Lower lobe of right lung (tissue), 2 donors: Measurements from ENCODE around the gene GRM8. TPM values are rescaled to one million over a fixed set of nuclear protein-coding genes. Genes with fewer than 3 reads are reported as not detected.
A peak's percentile ranks its signal among the peaks of the same experiment; 100 is the strongest.

Source experiments
- ATAC-seq, 2 donors: fragments of 200-7000 bp; cut with Tn5 transposase; one replicate each; pipeline ENCODE4 v1.9.1; 2020 to 2022; ENCODE audit warnings: mild to moderate bottlenecking in 2 of 2, moderate library complexity in 2 of 2
- DNase-seq: peaks from one replicate; pipeline ENCODE4 v3.0.0-alpha.2; 2020
- H3K27ac ChIP-seq: fragments of 200-600 bp; one replicate; pipeline ENCODE4 v1.8.0; 2022
- H3K27me3 ChIP-seq: fragments of 200-600 bp; one replicate; pipeline ENCODE4 v1.8.0; 2022; ENCODE audit warnings: low read depth
- H3K36me3 ChIP-seq: fragments of 200-600 bp; one replicate; pipeline ENCODE4 v1.8.0; 2022; ENCODE audit warnings: mild to moderate bottlenecking
- H3K4me1 ChIP-seq: fragments of 200-600 bp; one replicate; pipeline ENCODE4 v1.8.0; 2022
- H3K4me3 ChIP-seq: fragments of 200-600 bp; one replicate; pipeline ENCODE4 v1.8.0; 2022; ENCODE audit warnings: mild to moderate bottlenecking
- H3K9me3 ChIP-seq: fragments of 200-600 bp; one replicate; pipeline ENCODE4 v1.8.0; 2022
- intact Hi-C: fragments of 100-400 bp; cut with DNase I; formaldehyde crosslinking; loops from one replicate; pipeline ENCODE4 v1.11.0; 2022
- total RNA-seq: library from RNA; stranded (reverse); fragmentation: NEBNext Ultra II Directional; extraction: Animal tissue kit (Norgen Biotek cat#: 25700); gene quantifications from one replicate; pipeline ENCODE4 v1.2.1, GENCODE V29; 2021
- TF ChIP-seq, protein P1 (sequence below): fragments of 200-600 bp; IDR thresholded peaks from one replicate; pipeline ENCODE4 v1.8.0; 2022; ENCODE audit warnings: antibody characterized with exemption, mild to moderate bottlenecking
- donor health status: DM: no; HTN: yes; CAD: no; lungs with severe emphysema.

Gene GRM8
- total RNA-seq, 1 donor from 2014 or later, result not detected

DNA sequence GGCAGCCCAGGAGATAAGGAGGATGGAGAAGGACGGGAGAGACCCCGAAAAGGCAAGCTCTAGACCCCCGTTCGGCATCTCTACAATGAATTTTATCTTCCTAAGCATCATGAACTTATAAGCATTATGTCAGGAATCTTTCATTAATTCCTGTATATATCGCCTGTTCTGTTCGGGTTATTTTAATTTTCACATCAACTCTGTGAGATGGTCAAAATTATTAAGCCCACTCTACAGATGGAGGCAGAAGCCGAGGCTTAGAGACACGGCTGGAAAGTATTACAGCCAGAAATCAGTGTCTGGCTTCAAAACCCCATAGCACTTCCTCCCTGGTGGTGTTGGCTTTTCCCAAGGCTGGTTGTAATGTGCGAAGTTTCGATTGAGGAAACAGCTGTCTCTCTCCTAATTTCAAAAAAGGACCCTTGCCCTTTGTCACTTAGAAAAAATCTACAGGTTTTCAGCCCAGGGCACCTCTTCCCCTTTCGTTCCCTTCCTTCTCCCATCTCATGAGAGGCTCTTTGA lies 1.5 kb upstream of the GRM8 start:
- ATAC-seq, result no peak
- H3K9me3 ChIP-seq, result no peaks in the 10 kb centered on the region
- H3K27ac ChIP-seq, result no peak overlapping the region
- H3K36me3 ChIP-seq, result no peaks in the 10 kb centered on the region
- peaks cover 27% of the 10 kb centered on the region for H3K4me1 ChIP-seq
- TF ChIP-seq, protein P1, sequence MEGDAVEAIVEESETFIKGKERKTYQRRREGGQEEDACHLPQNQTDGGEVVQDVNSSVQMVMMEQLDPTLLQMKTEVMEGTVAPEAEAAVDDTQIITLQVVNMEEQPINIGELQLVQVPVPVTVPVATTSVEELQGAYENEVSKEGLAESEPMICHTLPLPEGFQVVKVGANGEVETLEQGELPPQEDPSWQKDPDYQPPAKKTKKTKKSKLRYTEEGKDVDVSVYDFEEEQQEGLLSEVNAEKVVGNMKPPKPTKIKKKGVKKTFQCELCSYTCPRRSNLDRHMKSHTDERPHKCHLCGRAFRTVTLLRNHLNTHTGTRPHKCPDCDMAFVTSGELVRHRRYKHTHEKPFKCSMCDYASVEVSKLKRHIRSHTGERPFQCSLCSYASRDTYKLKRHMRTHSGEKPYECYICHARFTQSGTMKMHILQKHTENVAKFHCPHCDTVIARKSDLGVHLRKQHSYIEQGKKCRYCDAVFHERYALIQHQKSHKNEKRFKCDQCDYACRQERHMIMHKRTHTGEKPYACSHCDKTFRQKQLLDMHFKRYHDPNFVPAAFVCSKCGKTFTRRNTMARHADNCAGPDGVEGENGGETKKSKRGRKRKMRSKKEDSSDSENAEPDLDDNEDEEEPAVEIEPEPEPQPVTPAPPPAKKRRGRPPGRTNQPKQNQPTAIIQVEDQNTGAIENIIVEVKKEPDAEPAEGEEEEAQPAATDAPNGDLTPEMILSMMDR, result no peak
- no peak for DNase-seq
- intact Hi-C loops, result no loop called here
- peak overlapping the region; percentile 77 for H3K4me3 ChIP-seq
- peaks cover 73% of the 10 kb centered on the region for H3K27me3 ChIP-seq

DNA sequence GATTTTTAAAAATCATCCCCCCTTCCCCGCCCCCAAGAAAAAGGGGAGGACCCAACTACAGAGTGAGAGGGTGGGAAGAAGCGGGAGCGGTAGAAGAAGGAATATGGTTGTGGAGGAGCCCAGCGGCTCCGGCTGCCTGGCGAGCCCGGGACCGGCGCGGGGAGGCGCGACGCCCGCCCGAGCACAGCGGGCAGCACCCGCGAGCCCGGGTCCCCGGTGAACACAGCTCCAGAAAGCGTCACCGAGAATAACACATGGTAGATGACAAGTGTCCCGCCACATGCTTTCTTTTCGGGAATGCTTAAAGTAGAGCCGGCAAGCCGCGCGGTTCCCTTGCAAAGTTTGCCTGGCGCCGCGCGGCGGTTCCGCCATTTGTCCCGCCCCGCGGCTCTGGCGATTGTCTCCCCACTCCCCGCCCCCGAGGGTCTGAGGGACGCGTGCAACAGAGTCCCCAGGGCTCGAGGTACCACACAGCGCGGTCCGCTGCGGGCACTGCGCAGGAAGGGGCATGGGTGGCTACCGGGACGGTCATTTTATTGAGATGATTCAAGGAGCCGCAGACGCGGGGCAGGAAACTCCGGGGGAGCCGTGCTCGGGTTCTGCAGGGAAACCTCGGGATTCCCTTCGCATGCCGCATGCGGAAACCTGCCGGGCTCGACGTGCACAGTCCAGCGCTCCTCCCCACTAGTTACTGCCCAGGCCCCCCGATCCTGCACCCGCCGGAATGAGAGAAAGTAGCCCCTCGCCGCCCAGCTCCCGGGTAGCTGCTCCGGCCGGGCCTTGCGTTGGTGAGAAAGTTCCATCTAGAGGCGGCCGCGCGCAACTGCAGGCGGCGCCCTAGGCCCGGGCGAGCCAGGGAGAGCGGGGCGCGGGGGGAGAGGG lies 781 bp upstream of the GRM8 start:
- H3K27ac ChIP-seq, result no peak overlapping the region
- H3K27me3 ChIP-seq, result peaks cover 79% of the 10 kb centered on the region

GRCh38 chr7:127252377-127252713 lies 396 bp downstream of the GRM8 start:
- no peaks in the 10 kb centered on the region for H3K9me3 ChIP-seq
- H3K36me3 ChIP-seq, result no peaks in the 10 kb centered on the region
- DNase-seq (no peak), ATAC-seq (no peak)
- peaks cover 27% of the 10 kb centered on the region for H3K4me1 ChIP-seq
- peak overlapping the region; percentile 77 for H3K4me3 ChIP-seq
- intact Hi-C loops, result no loop called here
- H3K27me3 ChIP-seq, result peaks cover 81% of the 10 kb centered on the region
- TF ChIP-seq, protein P1, result no peak
- H3K27ac ChIP-seq, result no peak overlapping the region

More for the DNA sequence above, 781 bp upstream of the GRM8 start:
- peak overlapping the region; percentile 77 for H3K4me3 ChIP-seq
- TF ChIP-seq, protein P1, result peak; percentile 94
- ATAC-seq (peak; percentile 89 to 93), DNase-seq (peak; percentile 75)
- H3K9me3 ChIP-seq, result no peaks in the 10 kb centered on the region
- intact Hi-C loops, result no loop called here
- H3K36me3 ChIP-seq, result no peaks in the 10 kb centered on the region
- peaks cover 27% of the 10 kb centered on the region for H3K4me1 ChIP-seq

DNA sequence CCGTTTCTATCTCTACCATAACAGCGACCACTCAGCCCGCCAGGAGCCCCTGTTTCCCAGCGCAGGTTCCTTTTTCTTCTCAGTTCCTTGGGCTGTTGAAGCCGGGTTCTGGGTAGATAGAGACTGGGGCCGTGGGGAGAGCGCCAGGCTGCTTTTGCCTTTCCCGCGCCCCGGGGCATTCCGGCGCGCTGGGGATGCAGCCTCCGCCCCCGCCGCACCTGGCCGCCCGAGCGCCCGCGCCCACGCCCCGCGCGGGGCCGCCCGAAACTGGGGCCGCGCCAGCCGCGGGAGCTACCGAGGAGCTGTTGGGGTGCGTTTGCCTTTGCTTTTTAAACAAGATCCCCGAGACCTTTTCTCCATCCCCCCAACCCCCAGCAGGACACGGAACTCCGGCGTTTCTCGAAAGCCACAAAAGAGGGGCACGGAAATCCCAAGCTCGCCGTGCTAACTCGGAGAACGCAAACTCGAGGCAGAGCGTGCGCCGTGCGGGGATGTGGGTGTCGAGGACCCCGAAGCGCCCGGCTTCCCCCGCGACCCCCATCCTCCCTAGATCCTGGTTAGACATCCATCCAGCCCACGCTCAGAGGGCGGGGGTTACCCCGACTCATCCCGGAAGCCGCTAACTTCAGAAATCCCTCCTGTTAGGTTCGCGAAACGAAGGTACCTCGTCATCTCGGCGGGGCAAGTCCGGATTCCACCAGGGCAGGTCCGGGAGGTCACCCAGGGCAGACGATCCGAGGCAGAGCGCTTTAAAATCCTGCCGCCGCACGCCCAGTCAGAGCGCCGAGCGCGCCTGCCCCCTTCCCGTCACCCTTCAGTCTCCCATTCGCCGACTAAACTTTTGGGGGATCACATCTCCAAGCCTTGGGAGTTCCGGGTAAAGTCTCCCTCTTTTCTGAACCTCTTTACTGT lies 1.0 kb downstream of the GRM8 start:
- Histone ChIP-seq H3K4me1 (peaks cover 27% of the 10 kb centered on the region), H3K27me3 (peaks cover 75% of the 10 kb centered on the region), H3K9me3 (no peaks in the 10 kb centered on the region), H3K4me3 (peak overlapping the region; percentile 77), H3K36me3 (no peaks in the 10 kb centered on the region), H3K27ac (no peak overlapping the region)
- no peak for DNase-seq
- intact Hi-C loops, result no loop called here
- TF ChIP-seq, protein P1, result no peak
- peak in 1 of 2 donors; percentile 11 for ATAC-seq

DNA sequence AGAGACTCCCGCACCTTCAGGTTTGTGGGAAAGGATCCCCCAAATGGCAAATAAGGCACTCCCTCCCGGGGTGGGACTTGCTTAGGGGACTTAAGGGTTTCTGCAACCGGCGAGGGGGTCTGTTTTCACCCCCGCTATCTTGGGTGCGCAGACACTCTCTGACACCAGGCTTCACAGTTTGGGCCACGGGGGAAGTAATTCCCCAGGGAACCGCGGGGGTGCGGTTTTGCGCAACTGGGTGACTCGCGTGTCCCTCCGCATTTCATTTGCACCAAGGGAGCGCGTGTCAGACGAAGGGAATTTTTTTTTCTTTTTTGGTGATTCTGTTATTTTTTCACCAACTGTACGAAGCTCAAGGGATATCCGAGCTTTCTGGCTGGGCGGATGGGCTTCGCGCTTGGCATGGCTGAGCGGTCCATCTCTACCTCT lies 1.7 kb downstream of the GRM8 start:
- no peak overlapping the region for H3K27ac ChIP-seq
- DNase-seq (no peak), ATAC-seq (no peak)
- H3K4me1 ChIP-seq, result peaks cover 27% of the 10 kb centered on the region
- no peaks in the 10 kb centered on the region for H3K9me3 ChIP-seq
- intact Hi-C loops, result no loop called here
- TF ChIP-seq, protein P1, result no peak
- peaks cover 72% of the 10 kb centered on the region for H3K27me3 ChIP-seq
- peak overlapping the region; percentile 77 for H3K4me3 ChIP-seq
- H3K36me3 ChIP-seq, result no peaks in the 10 kb centered on the region
